GM12878 (cell line): Measurements from ENCODE around the gene MRM1.

ENCODE experiments used
- CBX3 ChIP-seq: fragments of 200-600 bp; sonication (generic); IDR thresholded peaks from 2 replicates; pipeline ENCODE4 v1.6.1; 2016; ENCODE audit warnings: low read depth, borderline replicate concordance
- EP300 ChIP-seq, 2 experiments: fragments of 150-350 bp in 1 of 2; IDR thresholded peaks; 2 replicates each; pipeline ENCODE4 v1.6.1; 2011 to 2012; ENCODE audit warnings: low read depth in 2 of 2, low read length in 2 of 2, borderline replicate concordance in 1 of 2, improper control_type of control experiment in 1 of 2, inconsistent platforms in 1 of 2; ENCODE audit not compliant: control insufficient read depth in 1 of 2
- ESRRA ChIP-seq: IDR thresholded peaks from 2 replicates; pipeline ENCODE4 v1.6.1; 2012; ENCODE audit warnings: mild to moderate bottlenecking, low read length, improper control_type of control experiment
- EZH2 ChIP-seq: IDR thresholded peaks from 2 replicates; pipeline ENCODE4 v1.6.1; 2012; ENCODE audit warnings: low read depth, mild to moderate bottlenecking, control low read depth, inconsistent platforms, low read length, borderline replicate concordance; ENCODE audit not compliant: control insufficient read depth
- HCFC1 ChIP-seq: fragments of 150-350 bp; IDR thresholded peaks from 2 replicates; pipeline ENCODE4 v1.6.1; 2014; ENCODE audit warnings: low read length
- JUNB ChIP-seq: IDR thresholded peaks from 2 replicates; pipeline ENCODE4 v1.6.1; 2016; ENCODE audit warnings: antibody characterized with exemption, mild to moderate bottlenecking
- TF ChIP-seq, protein P1 (sequence below): IDR thresholded peaks from 2 replicates; pipeline ENCODE4 v1.6.1; 2012; ENCODE audit warnings: low read depth, low read length, improper control_type of control experiment
- TF ChIP-seq, protein P2 (sequence below): IDR thresholded peaks from 2 replicates; pipeline ENCODE4 v1.6.1; 2011; ENCODE audit warnings: low read depth, low read length, improper control_type of control experiment, borderline replicate concordance
- TF ChIP-seq, protein P3 (sequence below): fragments of 450-650 bp; IDR thresholded peaks from 2 replicates; pipeline ENCODE4 v1.6.1; 2017; ENCODE audit warnings: antibody characterized with exemption, mild to moderate bottlenecking, moderate library complexity

DNA sequence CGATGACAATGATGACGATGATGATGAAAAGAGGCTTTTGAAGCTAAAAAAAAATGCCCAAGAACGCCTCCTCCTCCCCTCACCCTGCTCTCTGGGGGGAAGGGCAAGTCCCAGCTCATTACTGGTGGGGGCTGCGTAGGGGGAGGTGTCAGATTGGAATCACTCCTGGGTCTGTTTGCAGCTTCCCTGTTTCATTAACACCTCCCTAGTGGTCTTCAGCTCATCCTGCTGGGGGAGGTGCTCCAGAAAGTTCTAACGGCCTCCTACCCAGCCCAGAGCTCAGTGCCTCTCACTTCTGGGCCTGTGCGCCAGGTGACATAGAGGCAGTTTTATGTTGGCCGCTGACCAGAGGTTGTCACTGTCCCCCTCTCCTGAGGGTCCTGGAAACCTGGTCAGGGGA, 12.7 kb downstream of the MRM1 start:
- no peak for TF ChIP-seq ESRRA
- TF ChIP-seq, protein P1, sequence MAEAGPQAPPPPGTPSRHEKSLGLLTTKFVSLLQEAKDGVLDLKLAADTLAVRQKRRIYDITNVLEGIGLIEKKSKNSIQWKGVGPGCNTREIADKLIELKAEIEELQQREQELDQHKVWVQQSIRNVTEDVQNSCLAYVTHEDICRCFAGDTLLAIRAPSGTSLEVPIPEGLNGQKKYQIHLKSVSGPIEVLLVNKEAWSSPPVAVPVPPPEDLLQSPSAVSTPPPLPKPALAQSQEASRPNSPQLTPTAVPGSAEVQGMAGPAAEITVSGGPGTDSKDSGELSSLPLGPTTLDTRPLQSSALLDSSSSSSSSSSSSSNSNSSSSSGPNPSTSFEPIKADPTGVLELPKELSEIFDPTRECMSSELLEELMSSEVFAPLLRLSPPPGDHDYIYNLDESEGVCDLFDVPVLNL: no peak
- TF ChIP-seq CBX3: no peak
- TF ChIP-seq HCFC1: no peak
- TF ChIP-seq, protein P2, sequence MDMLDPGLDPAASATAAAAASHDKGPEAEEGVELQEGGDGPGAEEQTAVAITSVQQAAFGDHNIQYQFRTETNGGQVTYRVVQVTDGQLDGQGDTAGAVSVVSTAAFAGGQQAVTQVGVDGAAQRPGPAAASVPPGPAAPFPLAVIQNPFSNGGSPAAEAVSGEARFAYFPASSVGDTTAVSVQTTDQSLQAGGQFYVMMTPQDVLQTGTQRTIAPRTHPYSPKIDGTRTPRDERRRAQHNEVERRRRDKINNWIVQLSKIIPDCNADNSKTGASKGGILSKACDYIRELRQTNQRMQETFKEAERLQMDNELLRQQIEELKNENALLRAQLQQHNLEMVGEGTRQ: no peak
- no peak for TF ChIP-seq EP300 (IDR thresholded peaks at IDR 0.05; ENCODE audit: borderline replicate concordance in 1 of 2, control insufficient read depth in 1 of 2, low read depth in 2 of 2, low read length in 2 of 2)
- no peak for TF ChIP-seq EZH2
- TF ChIP-seq JUNB: no peak
- TF ChIP-seq, protein P3, sequence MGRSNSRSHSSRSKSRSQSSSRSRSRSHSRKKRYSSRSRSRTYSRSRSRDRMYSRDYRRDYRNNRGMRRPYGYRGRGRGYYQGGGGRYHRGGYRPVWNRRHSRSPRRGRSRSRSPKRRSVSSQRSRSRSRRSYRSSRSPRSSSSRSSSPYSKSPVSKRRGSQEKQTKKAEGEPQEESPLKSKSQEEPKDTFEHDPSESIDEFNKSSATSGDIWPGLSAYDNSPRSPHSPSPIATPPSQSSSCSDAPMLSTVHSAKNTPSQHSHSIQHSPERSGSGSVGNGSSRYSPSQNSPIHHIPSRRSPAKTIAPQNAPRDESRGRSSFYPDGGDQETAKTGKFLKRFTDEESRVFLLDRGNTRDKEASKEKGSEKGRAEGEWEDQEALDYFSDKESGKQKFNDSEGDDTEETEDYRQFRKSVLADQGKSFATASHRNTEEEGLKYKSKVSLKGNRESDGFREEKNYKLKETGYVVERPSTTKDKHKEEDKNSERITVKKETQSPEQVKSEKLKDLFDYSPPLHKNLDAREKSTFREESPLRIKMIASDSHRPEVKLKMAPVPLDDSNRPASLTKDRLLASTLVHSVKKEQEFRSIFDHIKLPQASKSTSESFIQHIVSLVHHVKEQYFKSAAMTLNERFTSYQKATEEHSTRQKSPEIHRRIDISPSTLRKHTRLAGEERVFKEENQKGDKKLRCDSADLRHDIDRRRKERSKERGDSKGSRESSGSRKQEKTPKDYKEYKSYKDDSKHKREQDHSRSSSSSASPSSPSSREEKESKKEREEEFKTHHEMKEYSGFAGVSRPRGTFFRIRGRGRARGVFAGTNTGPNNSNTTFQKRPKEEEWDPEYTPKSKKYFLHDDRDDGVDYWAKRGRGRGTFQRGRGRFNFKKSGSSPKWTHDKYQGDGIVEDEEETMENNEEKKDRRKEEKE: no peak
